ENCODE results near the gene MAPT.
A peak's percentile ranks its signal among the peaks of the same experiment; 100 is the strongest.

The MAPT gene

GRCh38 chr17:46044286-46044928 is 150.1 kb downstream of the MAPT start:
- Histone ChIP-seq H3K27me3 (ENCODE audit: control insufficient read depth, low read length) (no peaks in the 10 kb centered on the region), H3K4me1 (ENCODE audit: control insufficient read depth, low read length) (no peaks in the 10 kb centered on the region), H3K79me2 (ENCODE audit: control insufficient read depth, low read length) (peaks cover 6% of the 10 kb centered on the region; the same call in 1 of the 2 replicates), H3K4me3 (ENCODE audit: low read length) (no peak overlapping the region), H3K27ac (ENCODE audit: low read depth, low read length) (no peak overlapping the region), H3K4me2 (ENCODE audit: low read length) (no peak overlapping the region), H3K9me2 (replicated peaks; ENCODE audit: control insufficient read depth, low read length) (no peaks in the 10 kb centered on the region), H3F3A (ENCODE audit: control insufficient read depth, insufficient read depth) (peaks cover 8% of the 10 kb centered on the region), H4K20me1 (ENCODE audit: control insufficient read depth, insufficient read depth, low read depth, low read length) (no peaks in the 10 kb centered on the region), H3K36me3 (ENCODE audit: control insufficient read depth, low read length) (peaks cover 87% of the 10 kb centered on the region), H3K9me3 (ENCODE audit: control insufficient read depth, insufficient read depth, low read length) (no peaks in the 10 kb centered on the region)
- TF ChIP-seq EZH2phosphoT487 (IDR thresholded peaks at IDR 0.05; ENCODE audit: borderline replicate concordance, low read length) (no peak), CTCF (IDR thresholded peaks at IDR 0.05; ENCODE audit: low read depth, low read length, poor library complexity, severe bottlenecking) (peak; percentile 84)

GRCh38 chr17:46044989-46045388 is 150.6 kb downstream of the MAPT start:
- H4K20me1 ChIP-seq (ENCODE audit: control insufficient read depth, insufficient read depth, low read depth, low read length) = no peaks in the 10 kb centered on the region
- no peak overlapping the region for H3K4me2 ChIP-seq (ENCODE audit: low read length)
- H3K36me3 ChIP-seq (ENCODE audit: control insufficient read depth, low read length) = peaks cover 87% of the 10 kb centered on the region

GRCh38 chr17:46045639-46046038 is 151.3 kb downstream of the MAPT start:
- Histone ChIP-seq H3K4me1 (ENCODE audit: control insufficient read depth, low read length) (no peaks in the 10 kb centered on the region), H3K4me3 (ENCODE audit: low read length) (no peak overlapping the region), H3K4me2 (ENCODE audit: low read length) (no peak overlapping the region), H3K27me3 (ENCODE audit: control insufficient read depth, low read length) (no peaks in the 10 kb centered on the region), H3K27ac (ENCODE audit: low read depth, low read length) (no peak overlapping the region), H3F3A (ENCODE audit: control insufficient read depth, insufficient read depth) (peaks cover 8% of the 10 kb centered on the region), H3K9me2 (replicated peaks; ENCODE audit: control insufficient read depth, low read length) (no peaks in the 10 kb centered on the region), H3K36me3 (ENCODE audit: control insufficient read depth, low read length) (peaks cover 87% of the 10 kb centered on the region), H3K9me3 (ENCODE audit: control insufficient read depth, insufficient read depth, low read length) (no peaks in the 10 kb centered on the region), H3K79me2 (ENCODE audit: control insufficient read depth, low read length) (peaks cover 6% of the 10 kb centered on the region; the same call in 1 of the 2 replicates), H4K20me1 (ENCODE audit: control insufficient read depth, insufficient read depth, low read depth, low read length) (no peaks in the 10 kb centered on the region)
- no peak for TF ChIP-seq EZH2phosphoT487 (IDR thresholded peaks at IDR 0.05; ENCODE audit: borderline replicate concordance, low read length)
- no peak for TF ChIP-seq CTCF (IDR thresholded peaks at IDR 0.05; ENCODE audit: low read depth, low read length, poor library complexity, severe bottlenecking)

More at GRCh38 chr17:46044989-46045388, 150.6 kb downstream of the MAPT start:
- Histone ChIP-seq H3K4me1 (ENCODE audit: control insufficient read depth, low read length) (no peaks in the 10 kb centered on the region), H3K27ac (ENCODE audit: low read depth, low read length) (no peak overlapping the region), H3K4me3 (ENCODE audit: low read length) (no peak overlapping the region), H3K9me2 (replicated peaks; ENCODE audit: control insufficient read depth, low read length) (no peaks in the 10 kb centered on the region), H3K9me3 (ENCODE audit: control insufficient read depth, insufficient read depth, low read length) (no peaks in the 10 kb centered on the region), H3K27me3 (ENCODE audit: control insufficient read depth, low read length) (no peaks in the 10 kb centered on the region), H3K79me2 (ENCODE audit: control insufficient read depth, low read length) (peaks cover 6% of the 10 kb centered on the region; the same call in 1 of the 2 replicates), H3F3A (ENCODE audit: control insufficient read depth, insufficient read depth) (peaks cover 8% of the 10 kb centered on the region)
- no peak for TF ChIP-seq EZH2phosphoT487 (IDR thresholded peaks at IDR 0.05; ENCODE audit: borderline replicate concordance, low read length)
- TF ChIP-seq CTCF (IDR thresholded peaks at IDR 0.05; ENCODE audit: low read depth, low read length, poor library complexity, severe bottlenecking) = no peak
